GM21717 (cell line): Measurements from ENCODE around the gene CENPF.
A peak's percentile ranks its signal among the peaks of the same experiment; 100 is the strongest.
"Not testable (repeated sequence)": the region's sequence is repeated elsewhere in the genome, so short reads cannot be mapped to it uniquely, and the experiment has no call there.

Experiments used
- ATAC-seq: cut with Tn5 transposase; IDR thresholded peaks from one replicate; pipeline ENCODE4 v1.9.1; 2021; ENCODE audit warnings: mild to moderate bottlenecking, moderate library complexity; ENCODE audit not compliant: unreplicated experiment

Gene CENPF

DNA sequence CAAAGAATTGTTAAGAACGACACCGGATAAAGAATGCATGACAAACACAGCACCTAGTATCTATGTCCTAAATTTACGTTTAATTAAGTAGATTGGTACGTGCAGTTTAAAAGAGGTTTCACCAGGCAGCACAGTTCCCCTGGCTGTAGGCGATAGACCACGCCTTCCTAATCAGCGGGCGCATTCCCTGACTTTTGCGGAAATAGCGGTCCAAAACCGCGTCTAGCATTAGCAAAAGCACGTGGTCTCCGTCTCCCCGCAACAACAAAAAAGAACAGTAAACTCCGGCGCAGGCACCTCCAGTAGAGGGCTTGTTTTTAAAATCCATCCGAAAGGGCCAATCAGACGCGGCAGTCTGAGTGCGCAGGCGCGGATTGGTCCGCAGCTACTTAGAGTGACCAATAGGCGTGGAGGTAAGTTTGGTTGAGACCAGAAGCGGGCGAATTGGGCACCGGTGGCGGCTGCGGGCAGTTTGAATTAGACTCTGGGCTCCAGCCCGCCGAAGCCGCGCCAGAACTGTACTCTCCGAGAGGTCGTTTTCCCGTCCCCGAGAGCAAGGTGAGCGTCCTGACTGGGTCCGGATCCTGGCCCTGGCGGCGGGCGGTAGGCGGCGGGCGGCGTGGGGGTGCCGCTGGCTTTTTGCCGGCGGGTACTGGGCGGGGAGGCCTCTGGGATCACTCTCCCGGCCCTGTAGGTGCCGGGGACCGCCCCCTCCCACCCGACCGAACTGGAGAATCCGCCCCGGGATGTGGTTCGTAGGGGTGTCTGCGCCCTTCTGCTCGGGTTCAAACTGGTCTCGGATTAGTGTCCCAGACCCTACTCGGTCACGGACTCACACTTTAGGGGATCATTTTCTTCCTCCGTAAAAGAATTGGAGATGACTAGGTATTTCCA, at the start of gene CENPF:
Gene CENPF (plus strand): TSS at position 432 of the 894 bp plus-strand sequence. CDS start 10,560 bp downstream, outside the sequence.
- peak; percentile 99 for ATAC-seq

DNA sequence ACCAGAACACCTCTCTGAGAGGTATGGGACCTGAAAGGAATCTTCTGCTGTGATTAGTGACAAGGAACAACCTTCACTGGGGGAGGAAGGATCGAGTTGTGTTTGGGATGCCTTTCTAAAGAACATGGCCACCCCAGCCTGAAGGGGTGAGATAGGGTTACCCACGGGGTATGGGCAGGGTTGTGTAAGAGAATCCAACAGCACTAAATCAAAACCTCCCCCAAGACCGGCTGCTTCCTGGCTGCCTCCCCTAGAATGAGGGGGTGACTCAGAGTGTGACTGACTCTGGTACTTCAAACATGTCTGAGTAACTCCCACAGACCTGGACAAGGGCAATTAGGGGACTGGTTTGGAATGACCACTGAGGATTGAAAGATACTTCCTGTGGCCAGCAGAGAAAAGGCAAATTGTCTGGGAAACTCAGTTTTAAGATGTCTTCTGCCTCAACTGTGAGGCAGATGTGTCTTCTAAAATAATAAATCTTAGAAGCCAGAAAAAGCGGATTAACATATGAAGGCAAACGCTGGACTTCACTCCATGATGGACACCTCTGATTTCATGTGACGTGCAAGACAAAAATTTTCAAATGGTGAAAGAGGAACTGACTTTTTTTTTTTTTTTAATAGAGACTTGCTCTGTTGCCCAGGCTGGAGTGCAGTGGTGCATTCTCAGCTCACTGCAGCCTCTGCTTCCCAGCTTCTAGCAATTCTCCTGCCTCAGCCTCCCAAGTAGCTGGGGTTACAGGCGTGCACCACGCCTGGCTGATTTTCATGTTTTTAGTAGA, 44.9 kb upstream of the CENPF start:
- peak; percentile 68 for ATAC-seq

DNA sequence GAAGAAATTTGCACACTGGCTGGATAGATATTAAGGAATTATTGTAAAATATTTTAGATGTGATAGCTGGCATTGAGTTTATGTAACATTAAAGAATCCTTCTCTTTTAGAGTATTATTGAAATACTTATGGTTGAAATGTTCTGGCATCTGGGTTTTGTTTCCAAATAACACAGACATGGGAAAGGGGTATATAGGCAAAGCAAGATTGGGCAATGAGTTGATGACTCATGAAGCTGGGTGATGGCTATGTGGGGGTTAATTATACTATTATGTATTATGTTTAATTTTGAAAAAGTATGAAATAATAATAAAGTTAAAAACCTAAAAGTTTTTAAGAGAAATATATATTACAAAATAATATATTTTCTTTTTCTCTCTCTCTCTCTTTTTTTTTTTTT, 39.1 kb upstream of the CENPF start:
- no peak for ATAC-seq

DNA sequence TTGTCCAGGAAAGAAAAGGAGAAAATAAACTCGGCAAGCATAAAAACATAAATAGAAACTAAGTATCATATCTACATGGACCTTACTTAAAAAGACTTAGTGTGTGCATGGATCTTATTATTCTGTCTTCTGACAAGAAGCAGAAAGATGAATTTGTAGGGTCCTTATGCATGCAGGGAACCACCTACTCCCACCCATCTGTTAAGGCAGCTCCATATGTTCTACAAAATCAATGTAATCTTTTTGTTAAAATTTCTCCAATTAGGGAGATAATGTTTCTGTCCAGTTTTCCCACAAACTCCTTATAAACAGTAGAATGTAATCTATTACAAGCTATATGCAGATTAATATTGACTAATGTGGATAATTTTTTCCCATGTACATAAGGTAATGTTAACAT, 37.7 kb upstream of the CENPF start:
- no peak for ATAC-seq

- ATAC-seq, result no peak
These were observed 36.6 kb upstream of the CENPF start for GRCh38 chr1:214566158-214567104.

- no peak for ATAC-seq
These were observed 35.5 kb upstream of the CENPF start for GRCh38 chr1:214567481-214567980.

DNA sequence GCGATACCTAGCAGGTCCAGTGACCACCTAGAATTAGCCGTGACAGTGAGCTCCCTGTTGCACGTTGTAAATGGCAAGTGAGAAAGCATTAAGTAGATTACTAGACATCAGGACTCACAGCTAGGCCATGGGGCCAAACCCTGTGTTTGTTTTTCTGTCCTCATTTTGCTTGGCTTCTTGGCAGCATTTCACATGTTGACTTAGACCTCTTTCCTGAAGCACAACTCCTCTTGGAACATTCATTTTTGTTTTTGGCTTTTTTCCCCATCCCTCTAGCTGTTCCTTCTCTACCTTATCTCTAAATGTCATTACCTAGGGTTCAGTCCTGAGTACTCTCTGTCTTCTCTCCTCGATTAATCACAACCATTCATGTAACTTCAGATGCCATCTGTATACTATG, 34.7 kb upstream of the CENPF start:
- ATAC-seq, result no peak

GRCh38 chr1:214569357-214570004, 33.5 kb upstream of the CENPF start:
- no peak for ATAC-seq

DNA sequence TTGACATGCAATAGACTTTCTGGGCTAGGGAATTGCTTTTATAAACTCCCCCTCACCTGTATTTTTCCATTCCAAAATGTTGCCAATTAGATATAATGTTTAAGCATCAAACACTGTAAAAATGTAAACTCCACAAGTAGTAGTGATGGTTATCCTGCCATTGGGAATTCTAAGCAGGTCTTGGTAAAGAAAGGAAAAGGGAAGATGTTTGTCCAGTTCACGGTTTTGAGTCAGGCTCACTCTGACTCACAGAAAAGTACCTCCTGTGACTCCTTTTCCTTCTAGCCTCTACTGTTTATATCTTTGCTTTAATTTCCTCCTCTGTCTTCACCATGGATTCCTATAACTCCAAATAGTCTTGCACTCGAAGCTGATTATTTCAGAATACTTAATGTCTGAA, 32.6 kb upstream of the CENPF start:
- no peak for ATAC-seq

- ATAC-seq, result no peak
These were observed 31.7 kb upstream of the CENPF start for GRCh38 chr1:214571281-214571680.

DNA sequence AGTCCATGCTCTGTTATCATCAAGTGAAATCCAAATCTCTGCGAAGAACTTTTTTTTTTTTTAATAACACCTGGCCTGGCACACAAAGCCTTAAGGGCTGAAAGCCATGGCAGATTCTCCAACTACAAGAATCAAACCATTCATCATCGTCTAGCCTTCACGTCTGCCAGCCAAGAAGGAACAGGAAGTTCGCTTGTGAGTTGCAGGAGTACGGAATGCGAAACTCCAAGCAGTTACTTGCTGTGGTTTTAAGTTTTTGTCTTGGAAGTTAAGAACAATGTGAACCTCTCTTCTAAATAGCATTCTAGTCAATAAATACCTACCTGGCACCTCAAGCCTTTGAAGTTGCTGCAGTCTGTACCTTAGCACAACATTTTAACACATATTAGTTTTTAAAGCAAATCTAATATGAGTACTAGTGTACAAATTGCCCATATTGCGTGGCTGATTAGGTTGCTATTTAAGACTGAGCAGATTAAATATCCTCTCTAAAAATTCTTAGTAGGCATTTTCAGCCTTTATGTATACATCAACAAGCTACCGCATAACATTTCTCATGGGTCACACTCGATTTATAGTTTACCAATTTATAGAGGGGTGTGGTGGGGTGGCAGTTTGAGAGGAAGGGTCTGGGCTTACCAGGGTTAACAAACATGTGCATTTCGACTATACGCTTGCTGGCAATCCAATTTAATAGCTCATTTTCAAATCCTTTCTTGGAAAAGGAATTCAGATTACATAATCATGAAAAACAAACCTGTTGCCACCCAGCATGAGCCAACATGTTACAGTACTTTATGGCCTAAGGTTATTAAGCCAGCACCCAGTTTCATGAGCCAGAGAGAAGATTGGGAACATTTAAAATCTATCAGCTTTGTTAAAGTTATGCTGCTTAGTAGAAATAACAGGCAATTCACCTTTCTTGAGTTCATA, 29.3 kb upstream of the CENPF start:
- ATAC-seq, result no peak

GRCh38 chr1:214574598-214575411, 28.2 kb upstream of the CENPF start:
- no peak for ATAC-seq

GRCh38 chr1:214576120-214576519, 26.9 kb upstream of the CENPF start:
- ATAC-seq, result not testable (repeated sequence)

DNA sequence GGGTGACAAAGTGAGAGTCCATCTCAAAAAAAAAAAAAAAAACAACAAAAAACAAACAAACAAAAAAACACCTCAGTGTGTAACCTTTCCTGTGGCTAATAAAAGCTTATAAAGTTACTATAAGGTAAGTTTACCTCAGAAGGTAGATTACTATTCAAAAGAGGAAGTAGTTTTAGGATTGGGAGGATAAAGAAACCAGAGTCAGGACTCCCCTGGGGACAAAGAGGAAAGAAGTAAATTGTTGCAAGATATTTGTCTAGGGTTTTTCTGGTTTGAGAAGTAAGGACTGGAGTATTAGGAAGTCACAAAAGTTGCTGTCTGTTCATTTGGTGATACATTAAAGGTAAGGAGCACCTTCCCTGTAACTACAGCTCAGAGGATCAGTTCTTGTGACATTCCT, 23.8 kb upstream of the CENPF start:
- no peak for ATAC-seq

DNA sequence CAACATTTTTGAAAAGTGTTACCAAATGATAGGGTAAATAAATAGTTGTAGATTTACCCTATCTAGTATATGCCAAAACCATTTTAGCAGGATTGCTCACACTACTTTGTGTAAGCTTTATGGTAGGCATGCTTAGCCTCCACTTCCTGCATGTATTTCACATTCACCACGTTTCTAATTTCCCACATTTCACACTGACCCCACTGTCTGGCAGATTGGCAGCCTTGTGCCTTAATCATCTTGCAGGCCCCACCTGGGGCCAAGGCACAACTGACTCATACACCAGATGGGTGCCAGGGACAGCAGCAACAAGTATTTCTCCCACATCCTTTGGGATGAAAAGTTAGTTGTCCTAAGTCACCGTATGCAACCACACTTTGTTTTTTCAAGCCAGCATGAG, 21.2 kb upstream of the CENPF start:
- ATAC-seq, result no peak

DNA sequence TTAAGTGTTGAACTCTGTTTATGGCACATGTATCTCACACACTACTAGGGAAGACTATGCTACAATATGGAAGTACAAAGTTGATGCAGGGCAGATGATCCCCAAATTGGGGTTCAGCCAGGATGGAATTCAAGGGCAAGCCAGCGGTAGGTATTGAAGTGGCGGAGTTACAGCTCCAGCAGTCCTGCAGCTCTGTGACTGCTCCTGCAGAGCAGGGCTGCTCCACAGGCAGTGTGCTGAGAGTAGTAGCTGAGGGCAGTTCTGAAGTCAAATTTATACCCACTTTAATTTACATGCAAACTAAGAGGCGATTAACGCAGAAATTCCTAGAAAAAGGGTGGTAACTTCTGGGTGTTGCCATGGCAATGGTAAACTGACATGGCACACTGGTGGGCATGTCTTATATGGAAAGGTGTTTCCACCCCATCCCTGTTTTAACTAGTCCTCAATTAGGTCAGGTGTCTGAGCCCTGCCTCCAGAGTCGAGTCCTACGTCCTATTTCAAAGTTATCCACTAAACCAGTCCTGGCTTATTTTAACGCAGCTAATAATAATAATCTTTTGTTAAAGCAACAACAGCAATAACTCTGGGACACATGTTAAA, 20.6 kb upstream of the CENPF start:
- no peak for ATAC-seq

DNA sequence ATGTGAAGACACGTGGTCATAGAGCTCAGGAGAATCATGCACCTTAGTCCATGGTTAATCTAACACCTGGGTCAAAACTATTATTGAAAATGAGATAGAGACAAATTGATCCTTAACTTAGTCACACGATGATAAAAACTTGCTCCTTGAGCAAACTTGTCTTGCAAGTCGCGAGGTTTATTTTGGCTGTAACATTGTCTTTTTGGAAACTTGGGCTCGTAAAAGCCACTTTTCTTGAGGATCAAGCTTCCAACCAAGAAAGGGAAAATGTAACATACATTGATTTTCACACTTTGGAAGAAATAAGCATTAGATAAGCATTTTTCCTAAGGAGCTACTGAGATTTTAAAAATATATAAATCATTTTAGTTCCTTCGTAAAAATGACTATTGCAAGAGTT, 19.9 kb upstream of the CENPF start:
- no peak for ATAC-seq
